GM18907 (cell line): ENCODE data around the gene SDK1.
"Not testable (repeated sequence)": the region's sequence is repeated elsewhere in the genome, so short reads cannot be mapped to it uniquely, and the experiment has no call there.

ENCODE experiments used
- ATAC-seq: cut with Tn5 transposase; IDR thresholded peaks from one replicate; pipeline ENCODE4 v1.9.1; 2021; ENCODE audit warnings: mild to moderate bottlenecking, moderate library complexity; ENCODE audit not compliant: unreplicated experiment

Gene SDK1

DNA sequence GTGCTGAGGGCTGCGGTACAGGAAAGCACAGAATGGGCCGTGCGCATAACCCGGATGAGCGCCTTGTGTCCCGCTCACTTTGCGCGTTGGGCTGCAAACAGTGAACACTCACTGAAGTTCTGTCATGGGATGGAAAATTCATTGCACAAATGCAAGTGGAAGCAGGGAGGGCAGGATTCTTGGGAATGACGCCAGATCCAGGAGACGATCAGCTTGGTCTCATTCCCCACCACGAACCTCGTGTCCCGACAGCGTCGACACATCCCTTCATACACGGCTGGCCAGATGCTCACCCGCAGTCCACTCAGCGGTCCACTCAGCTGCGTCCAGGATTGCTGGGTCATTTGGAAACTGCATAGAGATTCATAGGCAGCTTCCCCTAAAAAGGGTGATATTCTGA is 607.1 kb downstream of the SDK1 start:
- no peak for ATAC-seq

DNA sequence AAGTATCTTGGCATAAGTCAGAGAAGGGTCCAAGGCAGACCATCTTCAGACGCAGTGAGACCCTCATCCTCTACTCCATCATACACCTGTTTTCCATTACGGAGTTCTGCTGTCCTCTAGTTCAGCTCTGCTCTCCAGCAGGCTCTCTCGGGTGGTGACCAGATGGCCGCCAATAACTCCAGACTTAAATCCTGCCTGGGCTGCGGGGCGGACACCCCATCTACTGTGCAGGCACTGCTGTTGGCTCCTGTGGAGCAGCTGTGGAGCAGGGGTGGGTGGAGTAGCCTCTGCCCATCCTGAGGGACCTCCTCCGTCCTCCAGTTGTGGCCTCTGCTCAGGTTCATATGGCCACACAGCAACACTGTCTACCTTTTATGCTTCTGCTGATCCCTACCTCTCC is 608.1 kb downstream of the SDK1 start:
- ATAC-seq = no peak

DNA sequence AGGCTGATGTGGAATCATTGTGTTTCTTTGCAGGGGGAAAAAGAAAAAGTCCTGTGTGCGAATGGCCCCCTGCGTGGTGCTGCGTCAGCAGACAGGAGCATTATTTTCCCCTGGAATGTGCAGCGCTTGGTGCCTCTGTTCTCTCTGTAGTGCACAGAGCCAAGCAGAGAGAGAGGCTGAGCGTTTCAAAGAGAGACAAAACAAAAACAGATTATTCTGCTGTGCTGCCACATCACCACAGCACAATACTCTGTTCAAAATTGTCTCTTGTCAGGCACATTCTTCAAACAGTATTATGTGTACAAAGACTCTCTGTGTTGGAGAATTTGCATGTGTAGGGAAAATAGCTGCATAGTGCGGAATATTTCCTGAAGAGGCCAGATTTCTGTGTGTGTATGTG is 609.0 kb downstream of the SDK1 start:
- ATAC-seq = no peak

DNA sequence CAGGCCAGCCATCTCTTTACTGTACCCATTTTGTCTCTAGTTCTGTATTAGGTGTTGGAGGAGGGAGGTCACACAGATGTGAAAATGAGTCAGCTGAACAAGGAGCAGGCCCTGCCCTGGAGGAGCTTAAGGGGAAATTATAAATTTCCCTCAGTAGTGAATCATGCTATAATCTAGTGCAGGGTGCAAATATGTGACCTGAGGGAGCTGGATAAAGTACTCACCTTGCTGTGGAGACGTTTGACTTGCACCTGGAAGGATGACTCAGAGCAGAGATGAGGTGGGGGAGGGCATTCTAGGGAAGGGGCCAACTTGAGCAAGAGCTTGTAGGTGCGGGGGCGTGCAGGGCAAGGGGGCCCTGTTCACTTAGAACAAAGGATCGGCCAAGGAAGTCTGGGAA is 610.6 kb downstream of the SDK1 start:
- ATAC-seq = no peak

DNA sequence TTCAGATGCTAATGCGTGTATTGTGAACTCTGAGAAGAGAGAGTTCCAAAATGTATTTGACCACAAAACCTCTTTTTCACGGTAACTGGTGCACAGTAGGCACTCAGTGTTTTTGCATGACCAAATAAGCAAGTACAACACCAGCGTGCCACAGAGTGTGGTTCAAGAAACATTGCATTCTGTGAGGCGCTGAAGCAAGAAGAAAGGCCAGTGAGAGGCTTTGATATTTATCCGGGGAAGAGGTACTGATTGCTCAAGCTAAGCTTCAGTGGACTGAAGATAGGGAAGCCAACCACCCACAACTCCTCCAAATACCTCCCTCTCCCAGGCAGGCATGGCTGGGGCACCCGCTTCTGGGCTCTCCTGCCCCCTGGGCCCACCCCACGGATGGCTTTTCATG is 611.2 kb downstream of the SDK1 start:
- no peak for ATAC-seq

DNA sequence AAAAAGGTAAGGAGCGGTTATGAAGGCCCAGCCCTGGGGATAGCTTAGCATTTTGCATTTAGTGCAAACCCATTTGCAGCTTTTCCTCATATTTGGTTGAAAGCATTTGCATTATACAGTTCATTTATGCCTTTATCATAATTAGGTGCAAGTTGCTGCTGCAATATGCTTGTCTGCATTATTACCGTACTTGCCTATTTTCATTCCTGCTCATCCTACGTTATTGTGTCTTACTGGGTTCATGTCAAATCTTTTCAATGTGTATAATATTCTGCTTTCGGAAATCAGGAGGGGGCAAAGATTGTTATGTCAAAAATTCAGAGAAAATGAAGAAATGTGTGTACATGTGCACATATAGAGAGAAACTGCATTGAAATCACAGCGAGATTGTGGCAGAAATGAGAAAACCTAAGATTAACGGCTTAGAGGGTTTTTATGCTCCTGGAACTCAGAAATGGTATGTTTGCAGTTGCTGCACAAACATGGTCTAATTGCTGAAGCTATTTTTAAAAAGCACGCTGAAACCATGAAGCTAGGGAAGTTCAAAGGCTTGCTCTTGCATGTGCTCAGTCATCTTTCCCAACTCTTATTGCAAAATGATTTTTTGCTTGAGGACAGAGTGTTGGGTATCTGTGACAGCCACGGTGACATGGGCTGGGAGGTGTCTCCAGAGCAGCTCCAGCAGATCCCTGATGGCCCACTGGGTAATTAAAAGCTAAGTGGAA is 613.2 kb downstream of the SDK1 start:
- no peak for ATAC-seq

DNA sequence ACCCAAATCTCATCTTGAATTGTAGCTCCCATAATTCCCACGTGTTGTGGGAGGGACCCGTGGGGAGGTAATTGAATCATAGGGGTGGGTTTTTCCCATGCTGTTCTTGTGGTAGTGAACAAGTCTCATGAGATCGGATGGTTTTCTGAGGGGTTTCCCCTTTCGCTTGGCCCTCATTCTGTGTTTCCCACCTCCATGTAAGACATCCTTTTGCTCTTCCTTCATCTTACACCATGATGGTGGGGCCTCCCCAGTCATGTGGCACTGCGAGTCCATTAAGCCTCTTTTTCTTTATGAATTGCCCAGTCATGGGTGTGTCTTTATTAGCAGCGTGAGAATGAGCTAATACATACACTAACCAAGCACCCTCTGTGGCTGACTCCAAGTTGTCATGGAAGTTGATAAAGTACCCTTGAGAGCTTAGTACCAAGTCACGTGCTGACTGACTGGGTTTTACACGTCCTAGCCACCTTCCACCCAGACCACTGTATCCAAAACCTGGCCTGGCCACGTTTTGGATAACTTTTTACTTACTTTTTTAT is 614.4 kb downstream of the SDK1 start:
- no peak for ATAC-seq

DNA sequence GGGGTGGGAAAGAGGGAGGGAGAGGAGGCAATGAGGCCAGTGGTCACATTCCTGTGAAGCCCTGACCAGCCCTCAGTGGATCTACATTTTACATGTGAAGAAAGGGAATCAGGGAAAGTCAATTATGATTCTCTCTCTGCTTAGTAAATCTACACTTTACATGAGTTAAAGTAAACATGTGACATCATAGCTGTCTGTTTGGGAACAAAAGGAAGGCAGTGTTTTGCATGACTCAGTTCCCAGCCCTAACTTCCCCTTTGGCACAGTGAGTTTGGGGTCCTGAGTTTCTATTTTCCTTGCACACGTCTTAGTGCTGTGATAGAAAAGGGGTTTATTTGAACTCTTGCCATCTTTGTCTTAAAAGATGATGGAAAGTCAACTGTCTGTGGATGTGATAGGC is 615.1 kb downstream of the SDK1 start:
- ATAC-seq = no peak

DNA sequence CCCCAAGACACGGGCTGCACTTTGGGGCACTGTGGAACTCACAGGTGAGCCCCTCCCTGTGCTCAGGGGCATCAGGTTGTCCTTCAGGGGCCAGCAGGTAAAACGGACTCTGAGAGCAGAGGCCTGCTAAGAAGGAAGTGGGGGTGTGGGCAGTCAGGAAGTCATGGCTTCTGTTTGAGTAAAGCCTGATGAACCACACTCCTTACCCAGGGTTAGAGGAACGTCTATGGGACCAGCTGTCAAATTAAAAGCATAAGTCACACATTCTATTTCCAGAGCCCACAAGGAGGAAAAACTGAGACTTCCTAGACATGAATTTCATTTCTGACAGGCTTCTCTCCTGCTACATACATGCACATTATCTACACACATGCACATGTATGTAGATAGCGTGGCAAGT is 616.4 kb downstream of the SDK1 start:
- no peak for ATAC-seq

DNA sequence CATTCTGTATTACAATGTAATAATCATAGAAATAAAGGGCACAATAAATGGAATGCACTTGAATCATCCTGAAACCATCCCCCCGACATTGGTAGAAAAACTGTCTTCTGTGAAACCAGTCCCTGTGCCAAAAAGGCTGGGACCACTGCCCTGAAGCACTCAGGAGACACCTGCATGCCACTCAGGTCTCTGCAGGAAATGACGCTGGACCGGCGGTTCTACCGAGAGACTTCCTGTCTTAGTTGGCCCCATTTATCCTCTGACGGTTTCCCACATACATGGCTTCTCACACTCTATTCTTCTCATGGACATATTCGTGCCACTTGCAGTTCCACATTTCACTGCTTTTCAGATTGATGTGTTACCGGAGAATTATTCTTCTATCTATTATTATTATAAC is 617.5 kb downstream of the SDK1 start:
- ATAC-seq = no peak

DNA sequence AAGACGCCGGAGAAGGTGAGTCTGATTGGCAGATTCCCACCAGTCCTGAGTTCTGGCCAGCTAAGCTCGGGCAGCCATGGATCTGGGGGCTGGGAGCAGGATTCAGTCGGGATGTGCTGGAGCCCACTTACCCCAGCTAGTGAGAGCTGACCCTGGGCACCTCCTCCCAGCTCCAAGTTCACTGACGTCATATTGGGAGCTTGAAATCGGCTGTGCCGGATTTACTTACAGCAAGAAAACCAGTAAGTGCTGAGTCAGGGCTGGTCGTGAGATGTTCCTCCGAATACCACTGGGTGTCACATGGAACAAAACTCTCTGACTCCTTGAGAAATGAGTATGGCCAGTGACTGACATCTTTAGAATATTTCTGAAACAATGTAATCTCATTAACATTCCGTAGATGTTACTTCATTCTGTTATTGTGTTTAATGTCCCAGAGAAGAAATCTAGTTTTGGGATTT is 621.2 kb downstream of the SDK1 start:
- ATAC-seq = no peak

DNA sequence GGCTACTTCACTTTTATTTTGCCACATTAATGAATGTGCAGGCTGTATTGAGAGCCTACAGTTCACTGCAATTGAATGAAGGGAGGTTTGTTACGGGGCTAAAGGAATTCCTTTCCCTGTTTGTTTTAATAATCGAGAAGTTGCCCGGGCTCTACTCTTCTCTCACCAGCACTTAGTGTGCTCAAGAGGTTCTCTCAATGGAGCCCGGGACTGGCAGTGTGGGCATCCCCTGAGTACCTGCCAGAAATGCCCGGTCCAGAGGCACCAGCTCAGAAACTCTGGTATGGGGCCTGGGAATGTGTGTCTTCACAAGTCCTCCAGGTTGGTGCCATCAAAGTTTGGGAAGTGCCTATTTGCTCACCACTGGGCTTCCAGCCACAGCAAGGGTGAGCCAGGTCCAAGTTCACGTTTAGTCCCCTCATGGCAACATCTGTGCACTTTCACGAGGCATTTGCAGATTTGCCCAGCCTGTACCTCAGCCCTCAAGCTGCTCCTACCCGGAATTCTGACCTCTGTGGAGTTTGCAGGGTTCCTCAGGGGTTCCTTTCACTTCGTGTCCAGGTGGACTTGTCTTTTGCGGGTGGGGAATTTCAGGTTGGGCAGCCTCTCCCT is 622.4 kb downstream of the SDK1 start:
- ATAC-seq = no peak

DNA sequence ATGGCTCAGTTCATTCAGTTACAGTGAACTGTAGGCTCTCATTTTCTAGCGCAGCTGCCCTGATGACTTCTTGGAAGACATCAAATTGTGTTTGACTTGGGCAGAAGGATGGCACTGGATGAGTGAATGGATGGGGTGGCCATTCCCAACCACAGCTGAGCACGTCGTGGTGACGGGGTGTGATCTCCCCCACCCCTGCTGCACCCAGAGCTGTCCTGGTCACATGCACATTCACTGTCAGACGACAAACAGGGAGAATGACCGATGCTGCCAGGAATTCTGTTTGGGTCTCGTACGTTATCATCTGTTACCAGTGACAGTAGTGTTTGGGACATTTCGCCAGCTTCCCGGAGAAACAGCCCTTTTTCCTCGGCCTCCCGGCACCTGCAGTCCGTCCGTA is 623.2 kb downstream of the SDK1 start:
- ATAC-seq = no peak

DNA sequence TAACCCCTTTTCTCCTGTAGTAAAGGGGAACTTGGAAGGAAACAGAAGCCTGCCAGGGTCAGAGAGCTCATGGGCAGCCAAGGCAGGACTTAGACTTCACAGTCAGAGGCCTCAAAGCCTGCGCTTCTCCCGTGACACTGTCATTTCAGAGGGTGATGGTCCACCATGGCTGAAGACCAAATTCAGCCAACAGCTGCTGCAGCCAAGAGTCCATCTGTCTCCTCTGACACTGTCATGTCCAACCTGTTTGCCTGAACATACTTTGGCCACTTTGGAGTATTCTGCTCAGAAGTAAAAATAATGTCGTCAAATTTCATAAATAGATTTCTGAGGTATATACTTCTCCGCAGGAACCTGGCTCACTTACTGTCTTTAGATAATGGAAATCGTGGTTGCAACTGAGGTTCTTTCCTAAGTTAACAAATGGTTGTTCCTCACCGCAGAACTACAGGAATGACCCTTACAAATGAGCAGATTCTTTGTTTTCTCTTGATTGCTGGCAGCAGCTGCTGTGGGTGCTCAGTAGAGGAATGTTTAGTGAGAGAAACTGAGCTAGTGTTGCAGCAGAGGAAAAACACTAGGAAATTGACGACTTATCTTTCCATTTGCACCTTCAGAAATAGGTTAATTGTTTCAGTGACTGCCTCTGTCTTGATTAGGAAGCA is 626.5 kb downstream of the SDK1 start:
- ATAC-seq = no peak

DNA sequence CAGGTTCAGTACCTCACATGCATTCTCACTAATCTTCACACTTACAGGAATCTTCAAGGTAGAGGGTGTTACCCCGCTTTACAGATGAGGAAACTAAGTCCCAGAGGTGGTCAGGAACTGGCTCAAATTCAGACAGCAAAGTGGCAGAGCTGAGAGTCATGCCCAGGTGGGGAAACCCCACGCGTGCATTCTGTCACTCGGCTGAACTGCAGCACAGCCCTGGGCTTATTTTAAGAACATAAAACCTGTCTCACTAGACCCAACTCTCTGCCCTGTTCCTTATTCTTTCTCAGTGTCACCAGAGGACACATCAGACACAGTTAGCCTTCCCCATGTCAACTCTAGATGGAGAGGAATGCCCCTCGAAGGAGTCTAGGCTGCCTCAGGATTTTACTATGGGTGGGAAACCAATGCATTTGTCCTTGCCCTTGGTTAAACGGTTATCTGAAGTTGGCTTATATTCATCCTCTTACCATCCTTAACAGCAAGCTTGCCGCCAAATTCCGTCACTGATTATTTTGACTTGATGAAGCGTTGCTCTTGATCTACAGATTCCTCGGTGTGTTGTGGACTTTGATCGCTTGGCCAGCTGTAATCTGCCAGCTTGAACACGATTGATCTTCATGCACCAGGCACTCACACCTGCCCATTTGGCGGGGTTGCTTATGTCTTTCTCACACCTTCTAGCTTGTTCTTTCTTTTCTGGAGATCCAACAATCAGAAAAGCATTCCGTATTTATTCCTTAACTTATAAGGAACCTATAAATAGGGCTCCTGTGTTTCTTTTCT is 627.9 kb downstream of the SDK1 start:
- ATAC-seq = no peak

DNA sequence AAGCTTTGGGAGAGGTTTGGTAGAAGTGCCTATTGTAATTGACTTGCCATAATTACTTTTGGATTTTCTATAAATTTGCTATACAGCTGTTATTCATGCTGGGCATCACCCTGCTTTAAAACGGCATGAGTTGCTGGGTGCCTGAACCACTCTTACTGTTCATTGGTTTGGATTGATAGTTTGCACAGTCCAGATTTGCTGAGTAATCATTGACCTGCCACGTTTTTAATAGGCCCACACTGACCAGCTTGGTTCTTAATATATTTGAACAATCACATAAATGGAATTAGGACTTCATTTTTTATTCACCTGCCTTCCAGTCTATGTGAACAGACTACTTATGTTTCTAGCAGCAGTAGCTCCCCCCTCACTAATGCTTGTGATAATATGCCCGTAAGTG is 630.8 kb downstream of the SDK1 start:
- no peak for ATAC-seq

DNA sequence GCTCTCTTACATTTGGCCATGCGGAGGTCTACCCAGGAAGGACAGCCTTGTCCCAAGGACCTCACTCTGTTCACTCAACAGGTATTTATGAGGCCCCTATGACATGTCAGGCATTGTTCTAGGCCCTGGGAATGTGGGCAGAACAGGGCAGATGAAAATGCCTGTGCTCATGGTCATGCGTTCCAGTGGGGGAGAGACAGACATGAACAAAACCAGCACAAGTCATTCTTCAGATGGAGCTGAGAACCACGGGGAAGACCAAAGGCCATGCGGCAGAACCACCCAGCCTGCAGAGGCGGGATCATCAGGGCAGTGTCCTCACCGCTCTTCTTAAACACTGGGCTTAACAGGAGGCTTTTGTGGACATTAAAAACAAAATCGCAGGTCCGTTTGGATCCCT is 636.1 kb downstream of the SDK1 start:
- ATAC-seq = no peak

DNA sequence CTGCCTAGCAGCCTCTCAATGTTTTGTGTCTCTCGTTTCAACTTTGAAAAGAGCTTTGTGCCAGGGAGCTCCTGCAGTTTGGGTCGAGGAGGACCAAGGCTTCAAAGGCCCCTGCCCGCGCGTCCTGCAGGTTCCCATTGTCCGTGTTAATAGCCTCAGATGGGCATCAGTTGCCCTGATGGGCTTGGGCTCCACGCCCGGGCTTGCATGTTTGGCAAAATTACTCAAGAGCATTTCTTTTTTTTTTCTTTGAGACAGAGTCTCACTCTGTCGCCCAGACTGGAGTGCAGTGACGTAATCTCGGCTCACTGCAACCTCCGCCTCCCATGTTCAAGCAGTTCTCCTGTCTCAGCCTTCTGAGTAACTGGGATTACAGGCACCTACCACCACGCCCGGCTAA is 636.6 kb downstream of the SDK1 start:
- ATAC-seq = no peak

DNA sequence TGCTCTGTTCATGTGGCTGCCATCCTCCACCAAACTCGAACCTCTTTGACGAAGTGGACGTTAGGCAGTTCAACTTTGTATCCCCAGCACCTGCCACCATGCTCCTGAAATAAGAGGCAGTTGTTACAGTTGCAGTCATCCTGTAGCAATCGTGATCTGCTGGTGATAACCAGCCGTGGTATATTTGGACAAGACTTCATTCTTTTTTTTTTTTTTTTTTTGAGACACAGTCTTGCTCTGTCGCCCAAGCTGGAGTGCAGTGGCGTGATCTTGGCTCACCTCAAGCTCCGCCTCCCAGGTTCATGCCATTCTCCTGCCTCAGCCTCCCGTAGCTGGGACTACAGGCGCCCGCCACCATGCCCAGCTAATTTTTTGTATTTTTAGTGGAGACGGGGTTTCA is 640.7 kb downstream of the SDK1 start:
- not testable (repeated sequence) for ATAC-seq

DNA sequence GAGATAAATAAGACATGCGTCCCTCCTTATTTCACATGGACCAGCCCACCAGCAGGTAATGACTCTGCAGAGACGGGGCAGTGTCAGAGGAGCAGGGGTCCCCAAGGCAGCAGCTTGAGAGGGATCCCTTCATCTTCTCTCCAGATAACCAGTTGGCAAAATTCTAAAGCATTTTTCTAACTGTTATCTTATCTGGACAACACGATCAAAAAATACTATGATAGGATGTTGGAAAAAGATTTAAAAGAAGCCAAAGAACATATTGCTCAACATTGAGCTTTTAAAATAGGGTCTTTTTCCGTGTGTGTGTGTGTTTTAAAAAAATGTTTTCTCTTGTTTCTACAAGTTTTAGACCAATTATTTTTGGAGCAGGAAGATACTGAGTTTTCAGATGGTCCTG is 641.2 kb downstream of the SDK1 start:
- no peak for ATAC-seq
